ENCODE measurements around the gene CCDC178.
"Not testable (repeated sequence)": the region's sequence is repeated elsewhere in the genome, so short reads cannot be mapped to it uniquely, and the experiment has no call there.

The CCDC178 gene, protein sequence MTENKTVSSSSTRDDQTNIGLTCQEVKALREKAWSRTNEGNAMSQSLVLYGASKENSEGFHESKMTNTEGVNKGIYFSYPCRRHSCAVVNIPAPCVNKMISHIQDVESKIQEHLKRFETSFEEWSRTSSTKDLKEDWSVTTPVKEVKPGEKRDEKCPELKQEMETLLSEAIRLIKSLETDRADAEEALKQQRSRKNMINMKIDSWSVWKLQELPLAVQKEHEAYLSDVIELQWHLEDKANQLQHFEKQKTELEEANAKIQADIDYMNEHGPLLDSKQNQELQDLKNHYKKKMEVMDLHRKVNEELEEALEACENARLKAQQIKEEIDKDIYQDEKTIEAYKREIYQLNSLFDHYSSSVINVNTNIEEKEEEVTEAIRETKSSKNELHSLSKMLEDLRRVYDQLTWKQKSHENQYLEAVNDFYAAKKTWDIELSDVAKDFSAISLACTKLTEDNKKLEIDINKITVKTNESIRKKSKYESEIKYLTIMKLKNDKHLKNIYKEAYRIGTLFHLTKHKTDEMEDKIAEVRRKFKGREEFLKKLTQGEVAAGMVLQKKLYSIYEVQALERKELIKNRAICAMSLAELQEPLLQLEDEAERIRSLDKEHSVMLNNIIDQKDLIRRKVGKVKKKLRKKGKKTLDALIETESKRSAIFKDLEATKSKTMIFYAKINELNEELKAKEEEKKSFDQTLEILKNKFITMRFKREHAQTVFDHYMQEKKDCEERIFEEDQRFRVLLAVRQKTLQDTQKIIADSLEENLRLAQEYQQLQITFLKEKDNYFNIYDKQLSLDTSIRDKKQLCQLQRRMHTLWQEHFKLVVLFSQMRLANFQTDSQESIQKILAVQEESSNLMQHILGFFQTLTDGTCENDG

DNA sequence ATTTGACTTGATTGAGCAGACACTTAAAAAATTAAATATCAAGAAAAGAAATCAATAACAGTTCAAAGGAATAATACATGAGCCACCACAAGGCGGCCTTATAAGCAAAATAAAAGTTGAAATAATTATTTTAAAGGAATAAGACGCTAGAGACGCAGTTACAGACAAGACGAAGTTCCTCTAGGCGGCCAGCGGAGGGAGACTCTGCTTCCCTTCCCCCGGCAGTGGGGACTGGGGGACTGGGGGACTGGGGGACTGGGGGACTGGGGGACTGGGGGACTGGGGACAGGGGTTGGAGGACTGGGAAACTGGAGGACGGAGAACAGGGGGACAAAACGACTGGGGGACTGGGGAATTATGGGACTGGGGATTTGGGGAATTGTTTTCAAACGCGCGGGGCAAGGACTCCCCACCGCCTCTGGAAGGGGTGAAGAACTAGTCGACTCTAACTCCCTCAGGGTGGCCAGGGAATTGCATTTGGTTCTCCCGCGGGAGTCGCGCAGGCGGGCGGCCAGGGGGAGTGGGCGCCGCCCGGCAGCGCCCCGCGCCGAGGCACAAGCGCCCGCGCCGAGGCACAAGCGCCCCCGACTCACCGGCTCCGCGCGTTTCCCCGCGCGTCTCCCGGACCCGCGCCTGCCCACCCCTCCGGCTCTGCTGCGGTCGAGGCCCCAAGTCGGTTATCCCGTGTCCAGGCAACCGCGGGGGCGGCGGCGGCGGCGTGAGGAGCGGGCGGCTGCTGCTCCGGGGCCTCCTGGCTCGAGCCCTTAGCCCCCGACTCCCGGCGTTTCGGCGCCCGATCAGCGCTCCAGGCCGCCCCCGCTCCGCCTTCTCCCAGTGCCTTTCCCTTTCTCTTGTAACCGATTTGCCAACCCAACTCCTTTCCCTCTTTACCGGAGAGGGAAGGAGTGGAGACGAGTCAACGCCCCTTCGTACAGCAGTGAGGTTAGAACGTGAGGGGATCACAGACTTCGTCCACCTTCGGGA is at the start of gene CCDC178:
Gene CCDC178, minus strand, starts transcription at position 662 of the 984 bp plus-strand sequence. CDS start 28,633 bp downstream, outside the sequence.
- no peak for DNase-seq (ENCODE audit: low read depth)

DNA sequence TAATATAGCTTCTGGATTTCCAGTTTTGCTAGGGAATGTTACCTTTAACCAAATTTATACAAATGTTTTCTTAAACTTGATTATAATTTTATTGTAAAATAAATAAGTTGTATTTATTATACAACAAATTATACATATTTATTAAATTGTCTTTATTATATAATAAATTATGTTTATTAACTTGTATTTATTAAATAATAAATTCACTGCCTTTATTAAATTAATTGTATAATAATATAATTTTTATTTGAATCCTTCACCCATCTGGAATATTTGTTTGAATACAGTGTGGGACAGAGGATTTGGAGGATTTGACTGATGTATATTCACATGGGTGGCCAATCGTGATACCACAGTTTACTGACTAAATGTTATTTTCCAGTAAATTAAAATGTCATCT is 43.4 kb upstream of the CCDC178 start:
- DNase-seq (ENCODE audit: low read depth), result no peak

DNA sequence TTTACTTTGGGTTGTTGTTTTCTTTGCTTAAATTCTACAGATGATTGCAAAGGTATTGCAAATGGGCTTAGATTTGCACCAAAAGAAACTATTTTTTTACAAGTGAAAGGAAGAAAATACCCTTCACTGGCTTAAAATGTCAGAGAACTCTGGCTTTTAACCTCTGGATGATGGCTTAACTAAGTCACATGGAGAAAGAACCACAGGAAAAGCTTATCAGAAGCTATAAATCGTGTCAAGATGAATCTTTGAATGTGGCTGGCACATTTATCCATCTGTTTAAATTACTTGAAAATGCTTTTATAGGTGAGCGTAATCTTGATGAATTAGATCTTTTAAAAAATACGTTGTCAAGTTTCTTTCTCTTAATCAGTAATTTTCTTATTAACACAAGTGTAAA is 32.0 kb upstream of the CCDC178 start:
- DNase-seq (ENCODE audit: low read depth), result no peak

DNA sequence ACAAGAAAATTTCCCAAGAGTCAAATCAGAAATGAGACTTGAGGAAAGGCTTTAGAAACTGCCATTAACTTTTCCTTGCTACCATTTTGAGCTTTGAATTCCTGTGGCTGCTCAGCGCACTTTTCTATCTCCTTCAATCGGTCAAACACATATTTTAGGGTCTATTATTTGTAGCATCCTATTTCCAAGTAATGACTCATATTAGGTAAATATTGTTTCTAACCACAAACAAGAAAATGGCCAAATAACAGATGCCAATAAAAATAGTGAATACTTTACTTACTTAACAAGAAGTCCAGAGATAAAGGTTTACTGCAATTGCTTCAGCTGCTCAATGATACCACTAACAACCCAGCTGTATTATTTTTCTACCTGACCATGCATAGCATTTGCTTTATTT is 29.7 kb upstream of the CCDC178 start:
- DNase-seq (ENCODE audit: low read depth), result no peak

DNA sequence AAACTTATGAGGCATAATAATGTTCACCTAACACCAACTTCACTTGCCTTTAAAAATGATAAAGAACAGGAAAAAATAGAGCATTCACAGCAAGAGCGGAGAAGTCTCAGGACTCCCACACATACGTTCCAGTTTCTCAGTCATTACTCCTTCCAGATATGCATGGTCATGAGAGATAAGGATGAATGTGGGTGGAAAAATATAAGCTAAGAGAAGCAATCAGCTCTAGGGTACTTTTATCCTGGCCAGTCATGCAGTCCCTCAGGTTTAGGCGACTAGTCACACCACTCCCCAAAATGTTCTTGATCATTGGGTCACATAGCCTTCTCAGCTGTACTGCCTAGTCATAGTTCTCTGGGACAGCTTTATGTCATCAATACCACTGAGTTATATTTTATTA is 29.2 kb upstream of the CCDC178 start:
- DNase-seq (ENCODE audit: low read depth), result no peak

DNA sequence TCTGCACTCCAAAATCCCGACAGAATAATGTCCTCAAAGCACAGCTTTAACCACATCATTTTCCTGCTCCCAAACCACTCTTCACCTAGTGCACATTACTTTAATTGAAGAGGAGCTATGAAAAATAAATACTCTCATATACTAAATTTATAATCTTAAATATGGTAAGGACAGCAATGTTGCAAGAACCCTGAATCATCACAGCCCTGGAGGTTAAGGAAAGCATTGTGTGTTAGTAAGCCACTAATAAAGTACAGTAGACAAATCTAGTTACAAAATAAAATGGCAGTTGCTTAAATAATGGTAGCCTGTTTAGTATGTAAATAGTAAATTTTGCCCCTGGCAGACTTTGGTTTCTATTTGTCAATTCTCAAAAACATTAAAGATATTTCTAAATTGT is 27.0 kb upstream of the CCDC178 start:
- DNase-seq (ENCODE audit: low read depth), result no peak

DNA sequence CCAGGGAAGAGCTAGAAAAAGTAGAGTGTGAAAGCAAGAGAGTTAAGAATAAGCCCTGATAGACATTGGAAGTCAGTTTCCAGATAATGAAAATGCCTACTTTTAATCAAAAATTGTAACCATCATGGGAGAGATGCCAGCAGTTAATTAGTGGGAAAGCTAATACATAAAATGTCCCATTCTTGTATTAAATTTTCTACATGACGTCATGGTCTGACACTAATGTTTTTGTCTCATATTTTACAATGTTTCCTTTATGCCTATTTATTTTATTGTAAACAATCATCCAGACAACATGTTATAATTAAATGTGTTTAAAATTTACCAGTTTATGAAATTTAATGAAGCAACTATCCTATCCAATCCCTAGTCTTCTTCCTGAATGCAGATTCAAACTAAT is 26.3 kb upstream of the CCDC178 start:
- no peak for DNase-seq (ENCODE audit: low read depth)

DNA sequence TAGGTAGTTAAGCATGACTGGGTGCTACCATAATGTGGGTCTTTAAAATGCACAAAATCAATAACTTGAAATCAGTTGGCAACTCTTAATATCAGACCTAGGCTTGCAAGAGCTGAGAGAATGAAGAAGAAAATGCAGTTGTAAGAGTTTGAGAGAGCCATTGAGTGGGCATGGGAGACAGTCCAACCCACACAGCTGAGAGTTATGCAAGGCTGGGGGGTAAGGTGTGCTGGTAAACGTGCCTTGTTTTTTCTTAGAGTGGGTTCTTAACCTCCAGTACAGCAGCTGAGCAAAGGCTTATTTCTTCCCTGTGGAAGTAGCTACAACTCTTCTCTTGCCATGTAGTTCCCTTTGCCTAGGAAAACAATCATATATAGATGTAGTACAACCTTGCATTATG is 20.2 kb upstream of the CCDC178 start:
- DNase-seq (ENCODE audit: low read depth), result no peak

DNA sequence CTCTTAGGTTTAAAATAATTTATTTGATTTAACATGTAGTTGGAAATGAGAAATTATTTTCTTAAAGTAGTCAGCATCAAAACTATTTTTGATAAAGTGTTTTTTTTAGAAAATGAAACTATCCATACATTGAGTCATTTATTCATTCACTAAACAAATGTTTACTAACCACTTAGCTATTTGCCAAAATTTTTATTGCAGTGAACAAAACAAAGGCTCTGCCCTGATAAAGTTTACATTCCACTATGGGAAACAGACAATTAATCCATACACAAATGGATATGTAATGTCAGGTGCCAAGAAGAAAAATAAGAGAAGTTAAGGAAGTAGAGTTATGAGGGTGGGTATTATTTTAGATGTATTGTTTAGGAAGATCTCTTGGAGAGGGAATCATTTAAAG is 19.1 kb upstream of the CCDC178 start:
- no peak for DNase-seq (ENCODE audit: low read depth)

DNA sequence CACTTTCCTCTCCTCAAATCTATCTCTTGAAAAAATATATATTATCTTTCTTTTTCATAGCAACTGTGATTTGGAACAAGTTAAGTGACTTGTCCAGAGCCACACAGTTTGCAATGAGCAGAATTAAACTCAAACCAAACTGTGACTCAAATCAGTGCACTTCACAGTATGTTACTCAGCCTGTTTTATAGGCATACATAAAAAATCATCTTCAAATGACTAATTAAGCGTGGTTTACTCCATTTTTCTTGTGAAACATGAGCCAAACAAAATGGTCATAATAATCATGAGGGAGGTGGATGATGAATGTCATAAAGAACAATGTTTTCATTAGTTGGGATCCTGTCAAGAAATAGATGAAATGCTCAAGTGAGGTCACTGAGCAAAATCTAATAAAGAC is 6.1 kb upstream of the CCDC178 start:
- no peak for DNase-seq (ENCODE audit: low read depth)

DNA sequence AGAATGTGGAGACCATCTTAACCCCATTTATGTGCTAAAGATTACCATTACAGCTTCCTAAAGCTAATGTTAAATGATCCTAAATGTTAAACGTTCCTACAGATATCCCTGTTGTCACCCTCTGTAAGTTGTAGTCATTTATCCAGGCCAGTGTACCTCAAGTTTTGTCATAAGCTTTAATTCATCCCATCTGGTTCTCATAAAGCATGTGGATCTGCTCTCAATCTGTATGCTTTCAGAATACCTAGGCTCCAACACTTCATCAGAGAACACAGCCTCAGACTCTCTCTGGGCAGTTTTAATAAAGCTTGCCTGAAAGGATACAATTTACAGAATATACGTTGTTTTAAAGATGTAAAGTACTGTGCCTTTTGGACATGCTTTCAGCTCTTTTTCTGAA is 4.2 kb upstream of the CCDC178 start:
- DNase-seq (ENCODE audit: low read depth), result no peak

DNA sequence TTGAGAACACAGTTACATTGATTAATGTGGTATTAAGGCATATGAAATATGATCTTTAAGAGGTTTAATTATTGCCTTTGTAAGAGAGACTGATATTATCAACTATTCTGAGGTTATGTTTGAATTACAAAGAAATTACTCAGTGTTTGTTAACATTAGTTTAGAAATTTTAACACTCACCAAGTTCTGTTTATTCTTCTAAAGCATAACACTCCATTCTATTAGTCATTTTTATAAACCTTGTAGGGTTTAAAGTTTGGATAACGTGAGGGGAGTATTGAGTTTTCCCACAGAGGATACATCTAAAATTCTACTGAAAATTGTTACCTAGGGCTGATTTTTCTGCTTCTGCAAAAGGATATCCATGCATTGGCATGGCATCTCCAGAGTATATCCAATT is 7.7 kb downstream of the CCDC178 start:
- DNase-seq (ENCODE audit: low read depth), result no peak

DNA sequence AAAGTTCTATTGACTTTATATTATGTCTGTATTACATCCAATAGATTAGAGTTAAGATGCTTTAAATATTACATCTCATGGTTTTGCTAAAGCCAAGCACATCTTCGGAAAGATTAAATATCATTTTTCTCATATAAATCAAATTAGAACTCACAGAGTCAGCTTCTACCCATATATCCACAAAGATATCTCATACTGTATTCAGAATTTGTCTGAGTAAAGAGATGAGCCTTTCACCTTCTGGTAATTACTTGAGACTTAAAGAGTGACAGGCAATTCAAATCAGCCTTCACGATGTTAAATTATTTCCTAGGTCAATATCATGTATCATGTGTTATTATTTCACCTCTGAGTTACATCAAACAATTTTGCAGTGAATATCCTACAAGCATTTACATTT is 13.0 kb downstream of the CCDC178 start:
- DNase-seq (ENCODE audit: low read depth), result no peak

DNA sequence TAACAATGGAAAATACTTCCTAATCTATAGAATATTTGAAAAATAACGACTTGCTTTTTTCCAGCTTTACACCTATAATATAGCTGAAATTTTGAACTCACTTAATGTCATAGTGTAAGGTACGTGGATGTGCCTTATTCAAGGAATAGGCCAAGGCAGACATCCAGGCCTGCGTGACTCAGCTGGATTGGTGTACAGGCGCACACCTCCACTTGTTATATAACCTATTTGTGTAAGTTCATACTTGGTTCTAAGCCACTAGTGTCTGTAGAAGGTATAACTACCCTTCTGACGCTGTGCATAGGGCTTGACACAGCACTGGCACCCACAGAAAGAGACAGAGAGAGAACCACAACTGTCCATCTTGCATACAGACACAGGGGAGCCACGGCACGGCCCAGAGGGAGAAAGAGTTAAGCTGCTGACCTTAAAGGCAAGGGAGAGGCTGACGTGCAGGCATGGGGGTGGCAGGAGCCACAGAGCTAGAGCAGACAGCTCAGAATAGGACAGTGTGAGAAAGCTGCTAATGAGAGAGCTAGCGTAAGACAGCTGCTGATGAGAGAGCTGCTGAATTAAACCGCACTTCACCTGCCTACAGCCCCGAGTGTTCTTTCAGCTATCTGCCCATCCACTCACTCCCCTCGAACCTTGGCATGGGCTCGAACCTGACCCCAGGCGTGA is 16.1 kb downstream of the CCDC178 start:
- DNase-seq (ENCODE audit: low read depth), result no peak

DNA sequence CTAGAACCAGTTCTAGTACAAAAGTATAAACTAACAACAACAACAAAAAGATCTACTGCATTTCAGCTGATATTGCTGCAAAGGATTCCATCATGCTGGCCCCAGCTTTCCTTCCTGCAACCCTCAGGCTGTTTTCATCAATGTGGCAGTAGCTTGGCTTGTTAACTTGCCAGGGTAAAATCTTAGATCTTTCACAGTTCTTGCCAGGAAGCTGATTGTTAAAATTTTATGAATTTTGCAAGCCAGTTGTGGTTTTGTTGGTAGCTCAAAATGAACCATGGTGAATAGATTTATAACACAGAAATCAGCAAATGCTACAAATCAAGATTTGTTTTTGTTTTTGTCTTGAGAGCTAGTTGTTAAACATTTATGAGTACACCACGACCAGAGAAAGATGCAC is 19.3 kb downstream of the CCDC178 start:
- DNase-seq (ENCODE audit: low read depth), result no peak

DNA sequence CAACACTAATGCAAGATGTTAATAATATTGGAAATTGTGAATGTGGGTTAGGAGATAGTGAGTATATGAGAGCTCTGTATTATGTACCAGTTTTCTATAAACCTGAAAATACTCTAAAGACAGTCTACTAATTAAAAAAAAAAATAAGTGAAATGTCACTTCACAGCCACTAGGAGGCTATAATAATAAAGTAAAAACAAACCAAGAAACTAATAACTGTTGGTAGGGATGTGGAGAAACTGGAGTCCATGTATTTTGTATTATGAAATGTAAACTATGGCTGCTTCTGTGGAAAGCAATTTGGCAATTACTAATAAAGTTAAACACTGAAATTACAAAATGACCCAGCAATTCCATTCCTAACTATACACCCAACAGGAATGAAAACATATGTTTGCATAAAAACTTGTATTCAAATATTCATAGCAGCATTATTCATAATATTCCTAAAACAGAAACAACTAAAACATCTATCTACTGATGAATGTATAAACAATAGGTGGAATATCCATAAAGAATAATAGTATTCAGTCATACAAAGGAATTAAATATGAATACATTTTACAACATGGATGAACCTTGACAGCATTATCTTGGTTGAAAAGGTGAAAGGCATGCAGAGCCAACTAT is 36.2 kb downstream of the CCDC178 start:
- no peak for DNase-seq (ENCODE audit: low read depth)

DNA sequence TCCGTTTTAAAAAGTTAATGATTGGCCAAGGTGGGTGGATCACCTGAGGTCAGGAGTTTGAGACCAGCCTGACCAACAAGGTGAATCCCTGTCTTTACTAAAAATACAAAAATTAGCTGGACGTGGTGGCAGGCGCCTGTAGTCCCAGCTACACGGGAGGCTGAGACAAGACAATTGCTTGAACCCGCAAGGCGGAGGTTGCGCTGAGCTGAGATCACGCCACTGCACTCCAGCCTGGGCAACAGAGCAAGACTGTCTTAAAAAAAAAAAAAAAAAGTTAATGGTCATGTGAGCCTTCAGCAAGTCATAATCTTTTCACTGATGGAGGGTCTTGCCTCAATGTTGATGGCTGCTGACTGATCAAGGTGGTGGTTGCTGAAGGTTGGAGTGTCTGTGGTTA is 41.6 kb downstream of the CCDC178 start:
- DNase-seq (ENCODE audit: low read depth), result not testable (repeated sequence)

DNA sequence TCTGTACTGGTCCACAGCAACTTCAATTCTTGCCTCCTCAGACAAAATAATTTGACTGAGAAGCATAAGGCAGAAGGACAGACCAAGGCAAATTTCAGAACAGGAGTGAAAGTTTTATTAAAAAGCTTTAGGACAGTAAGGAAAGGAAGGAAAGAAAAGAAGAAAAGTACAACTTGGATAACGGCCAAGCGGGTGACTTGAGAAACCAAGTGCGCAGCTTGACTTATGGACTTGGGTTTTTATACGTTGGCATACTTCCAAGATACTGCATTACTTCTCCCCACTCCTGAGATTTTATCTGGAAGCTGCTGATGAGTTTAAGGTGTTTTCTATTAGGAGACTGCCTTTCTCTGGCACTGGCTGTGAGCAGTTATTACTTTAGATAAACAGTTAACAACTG is 64.7 kb downstream of the CCDC178 start:
- DNase-seq (ENCODE audit: low read depth), result no peak

DNA sequence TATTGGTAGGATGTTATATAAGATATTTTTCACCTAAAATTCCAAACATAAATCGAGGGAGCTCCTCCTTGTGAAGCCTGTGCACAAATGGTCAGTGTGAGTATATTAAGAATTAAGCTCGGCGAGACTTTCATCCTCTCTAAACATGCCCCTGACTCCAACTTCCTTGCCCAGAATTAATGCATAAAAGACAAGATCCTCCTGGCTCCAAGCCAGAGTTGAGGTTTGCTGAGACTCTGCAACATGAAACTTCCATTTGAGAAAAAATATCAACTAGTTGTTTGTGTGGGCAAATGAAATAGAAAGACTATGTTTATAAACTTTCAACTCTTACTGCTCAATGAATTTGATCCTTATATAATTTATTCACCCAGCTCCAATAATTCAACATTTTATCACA is 68.1 kb downstream of the CCDC178 start:
- no peak for DNase-seq (ENCODE audit: low read depth)

DNA sequence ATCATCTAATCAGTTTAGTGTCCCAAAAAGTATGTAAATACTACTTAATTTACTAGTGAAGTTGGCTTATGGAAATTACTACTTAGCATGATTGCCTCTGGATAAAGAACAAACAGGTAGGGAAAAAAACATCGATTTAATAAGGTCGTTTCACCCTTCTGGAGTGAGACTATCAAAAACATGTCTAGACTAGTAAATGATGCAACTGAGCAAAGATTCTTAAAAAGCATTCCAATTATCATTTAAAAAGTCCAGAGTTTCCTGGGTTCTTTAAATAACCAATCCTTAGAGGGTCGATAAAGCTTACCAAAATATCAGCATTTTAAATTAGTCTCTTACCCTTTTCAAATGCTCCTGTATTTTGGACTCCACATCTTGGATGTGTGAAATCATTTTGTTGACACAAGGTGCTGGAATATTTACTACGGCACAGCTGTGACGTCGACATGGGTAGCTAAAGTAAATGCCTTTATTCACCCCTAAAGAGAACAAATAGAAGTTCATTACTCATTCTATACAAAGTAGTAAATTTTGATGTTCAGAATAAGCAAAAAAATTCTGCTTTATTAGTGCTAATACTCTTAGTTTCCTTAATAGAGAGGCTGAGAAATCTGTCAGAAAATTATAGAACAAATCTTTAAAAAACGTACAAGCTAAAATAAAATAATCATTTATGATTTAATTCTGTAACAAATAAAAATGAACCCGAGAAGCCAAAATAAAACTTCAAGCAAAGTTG is 70.6 kb downstream of the CCDC178 start:
- DNase-seq (ENCODE audit: low read depth), result no peak
